Activated gamma-delta T cell treated with anti-CD3 and anti-CD28 coated beads, Interleukin-2, amount 50 U/mL, for 16 hours (primary cell): ENCODE measurements around the gene WDR31.
"Not testable (repeated sequence)": the region's sequence is repeated elsewhere in the genome, so short reads cannot be mapped to it uniquely, and the experiment has no call there.

Experiments
- DNase-seq: peaks from one replicate; pipeline ENCODE4 v3.0.0-alpha.2; 2020; ENCODE audit warnings: low read depth

The WDR31 gene

GRCh38 chr9:113340011-113340699 lies at the start of gene WDR31:
TSS of gene WDR31 (minus strand) at chr9:113340275. CDS start at chr9:113332022, 8,253 bp downstream.
- peak; percentile 71 for DNase-seq

GRCh38 chr9:113389451-113389850 lies 49.4 kb upstream of the WDR31 start:
- no peak for DNase-seq

DNA sequence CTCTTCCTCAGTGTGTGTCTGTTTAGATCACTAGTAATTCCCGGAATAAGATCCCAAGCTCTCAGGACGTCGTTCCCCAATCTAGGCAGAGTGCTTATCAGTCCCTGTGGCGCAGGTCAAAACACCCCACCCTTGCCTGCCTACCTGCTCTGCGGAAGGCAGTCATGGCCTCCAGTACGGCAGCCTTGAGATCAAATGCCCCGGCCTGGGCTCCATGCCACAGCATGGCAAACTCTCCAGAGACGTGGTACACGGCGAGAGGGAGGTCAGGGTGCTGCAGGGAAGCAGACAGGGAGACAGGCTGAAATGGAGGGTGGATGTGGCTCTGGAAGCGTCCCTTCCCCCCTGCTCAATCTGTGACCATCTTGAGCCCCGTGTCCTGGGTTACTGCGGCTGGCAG lies 48.8 kb upstream of the WDR31 start:
- no peak for DNase-seq

DNA sequence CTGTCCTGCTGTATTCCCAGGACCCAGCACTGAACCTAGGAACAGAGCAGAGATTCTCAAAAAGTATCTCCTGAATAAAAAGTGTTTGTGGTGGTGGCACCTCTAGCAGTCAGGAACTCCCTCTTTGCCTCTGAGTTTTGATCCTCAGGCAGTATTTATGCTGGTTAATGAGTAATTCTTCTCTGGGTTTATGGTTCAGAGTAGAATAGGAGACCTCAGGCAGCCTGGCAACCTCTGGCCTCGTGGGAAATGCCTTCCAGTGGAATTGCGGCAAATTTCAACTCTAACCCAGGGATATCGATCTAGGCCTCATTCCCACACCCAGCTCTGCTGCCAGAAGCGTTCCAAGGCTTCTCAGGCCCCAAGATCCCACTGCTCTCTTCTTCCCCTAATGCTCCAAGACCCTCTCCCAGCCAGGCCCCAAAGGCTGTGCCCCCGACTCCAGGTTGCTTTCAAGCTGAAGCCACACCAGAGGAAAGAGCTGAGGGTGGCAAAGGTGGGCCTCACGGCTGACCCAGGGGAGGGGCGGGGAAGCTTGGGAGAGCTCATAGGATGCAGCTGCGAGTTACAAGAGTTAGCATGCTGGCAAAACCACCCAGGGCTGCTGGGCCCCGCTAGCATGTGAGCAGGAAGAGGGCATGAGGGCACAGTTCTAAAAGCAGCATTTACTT lies 47.6 kb upstream of the WDR31 start:
- no peak for DNase-seq

GRCh38 chr9:113386571-113387393 lies 46.7 kb upstream of the WDR31 start:
- no peak for DNase-seq

GRCh38 chr9:113381909-113382411 lies 41.9 kb upstream of the WDR31 start:
- no peak for DNase-seq

GRCh38 chr9:113381441-113381840 lies 41.4 kb upstream of the WDR31 start:
- not testable (repeated sequence) for DNase-seq

GRCh38 chr9:113380869-113381378 lies 40.8 kb upstream of the WDR31 start:
- no peak for DNase-seq

DNA sequence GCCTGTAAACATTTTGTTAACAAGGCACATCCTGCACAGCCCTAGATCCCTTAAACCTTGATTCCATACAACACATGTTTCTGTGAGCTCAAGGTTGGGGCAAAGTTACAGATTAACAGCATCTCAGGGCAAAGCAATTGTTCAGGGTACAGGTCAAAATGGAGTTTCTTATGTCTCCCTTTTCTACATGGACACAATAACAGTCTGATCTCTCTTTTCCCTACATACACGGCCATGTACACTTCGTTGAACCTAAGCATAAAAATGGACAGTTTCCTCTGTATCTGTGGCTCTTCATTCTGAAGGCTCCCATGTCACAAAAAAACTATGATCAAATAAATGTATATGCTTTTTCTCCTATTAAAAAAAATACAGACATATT lies 39.7 kb upstream of the WDR31 start:
- DNase-seq, result not testable (repeated sequence)

DNA sequence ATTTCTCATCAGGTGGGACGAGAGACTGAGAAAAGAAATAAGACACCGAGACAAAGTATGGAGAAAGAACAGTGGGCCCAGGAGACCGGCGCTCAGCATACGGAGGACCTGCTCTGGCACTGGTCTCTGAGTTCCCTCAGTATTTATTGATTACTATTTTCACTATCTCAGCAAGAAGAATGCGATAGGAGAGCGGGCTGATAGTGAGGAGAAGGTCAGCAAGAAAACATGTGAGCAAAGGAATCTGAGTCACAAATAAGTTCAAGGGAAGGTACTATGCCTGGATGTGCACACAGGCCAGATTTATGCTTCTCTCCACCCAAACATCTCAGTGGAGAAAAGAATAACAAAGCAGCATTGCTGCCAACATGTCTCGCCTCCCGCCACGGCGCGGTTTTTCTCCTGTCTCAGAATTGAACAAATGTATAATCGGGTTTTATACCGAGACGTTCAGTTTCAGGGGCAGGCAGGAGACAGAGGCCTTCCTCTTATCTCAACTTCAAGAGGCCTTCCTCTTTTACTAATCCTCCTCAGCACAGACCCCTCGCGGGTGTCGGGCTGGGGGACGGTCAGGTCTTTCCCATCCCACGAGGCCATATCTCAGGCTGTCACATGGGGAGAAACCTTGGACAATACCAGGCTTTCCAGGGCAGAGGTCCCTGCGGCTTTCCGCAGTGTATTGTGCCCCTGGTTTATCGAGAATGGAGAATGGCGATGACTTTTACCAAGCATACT lies 39.2 kb upstream of the WDR31 start:
- not testable (repeated sequence) for DNase-seq

DNA sequence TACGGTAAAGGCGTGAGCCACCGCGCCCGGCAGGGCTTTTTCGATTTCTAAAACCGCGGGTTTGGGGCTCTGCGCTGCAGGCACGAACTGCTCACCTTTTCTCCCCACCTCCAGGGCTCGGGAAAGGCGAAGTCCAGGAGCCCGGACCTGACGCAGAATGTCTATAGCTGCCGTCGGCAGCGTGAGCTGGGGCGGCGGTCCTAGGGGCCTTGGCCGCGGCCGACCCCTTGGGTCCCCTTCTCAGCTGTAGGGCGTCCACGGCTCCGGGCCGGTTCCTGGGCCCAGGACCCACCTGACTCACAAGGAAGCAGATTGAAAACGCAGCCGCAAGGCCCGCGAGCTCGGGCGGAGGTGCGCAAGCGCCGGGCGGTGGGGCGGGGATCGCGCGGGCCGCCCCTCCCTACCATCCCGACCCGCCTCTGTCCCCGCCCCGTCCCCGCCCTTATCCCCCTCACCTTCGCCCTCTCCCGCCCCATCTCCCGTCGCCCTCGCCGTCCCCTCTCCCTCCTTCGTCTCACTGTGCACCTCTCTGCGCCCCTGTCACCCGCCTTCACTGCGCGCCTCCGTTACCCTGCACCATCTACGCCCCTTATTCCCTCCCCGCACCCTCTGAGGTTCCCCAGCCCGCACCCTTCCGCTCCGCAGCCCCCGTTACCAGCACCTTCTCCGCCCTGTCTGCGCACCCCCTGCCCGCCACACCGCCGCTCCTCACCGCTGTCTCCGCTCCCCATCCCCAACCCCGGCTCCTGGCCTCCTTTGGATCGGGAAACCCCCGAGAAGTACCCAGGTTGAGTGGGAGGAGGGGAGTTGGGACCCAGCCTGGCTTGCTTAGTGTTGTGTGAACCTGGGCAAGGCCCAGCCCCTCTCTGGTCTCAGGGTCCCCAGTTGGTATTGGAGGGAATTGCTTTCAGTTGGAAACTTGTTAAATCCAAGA lies 36.8 kb upstream of the WDR31 start, which contains the start of gene HDHD3:
TSS of gene HDHD3 (minus strand) at position 353 of the 934 bp plus-strand sequence. CDS start 2,632 bp downstream, outside the sequence.
- DNase-seq, result peak; percentile 70

GRCh38 chr9:113375057-113376023 lies 35.3 kb upstream of the WDR31 start:
- DNase-seq, result no peak

GRCh38 chr9:113373676-113374392 lies 33.8 kb upstream of the WDR31 start:
- DNase-seq, result no peak

GRCh38 chr9:113373256-113373655 lies 33.2 kb upstream of the WDR31 start:
- no peak for DNase-seq

DNA sequence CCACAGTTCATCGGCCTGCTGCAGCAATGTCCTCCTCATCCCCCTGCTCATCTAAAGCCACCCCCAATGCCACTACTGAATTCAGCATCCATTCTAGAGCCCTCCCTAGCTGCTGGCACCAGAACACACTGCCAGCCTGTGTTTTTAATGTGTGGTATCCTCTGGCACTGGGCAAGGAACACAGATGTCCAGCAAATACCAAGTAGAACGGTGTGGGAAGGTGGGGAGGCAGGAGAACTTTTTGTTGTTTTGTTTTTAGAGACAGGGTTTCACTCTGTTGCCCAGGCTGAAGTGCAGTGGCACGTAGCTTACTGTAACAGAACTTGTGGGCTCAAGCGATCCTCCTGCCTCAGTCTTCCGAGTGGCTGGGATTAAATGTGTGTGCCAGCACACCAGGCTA lies 32.0 kb upstream of the WDR31 start:
- no peak for DNase-seq

DNA sequence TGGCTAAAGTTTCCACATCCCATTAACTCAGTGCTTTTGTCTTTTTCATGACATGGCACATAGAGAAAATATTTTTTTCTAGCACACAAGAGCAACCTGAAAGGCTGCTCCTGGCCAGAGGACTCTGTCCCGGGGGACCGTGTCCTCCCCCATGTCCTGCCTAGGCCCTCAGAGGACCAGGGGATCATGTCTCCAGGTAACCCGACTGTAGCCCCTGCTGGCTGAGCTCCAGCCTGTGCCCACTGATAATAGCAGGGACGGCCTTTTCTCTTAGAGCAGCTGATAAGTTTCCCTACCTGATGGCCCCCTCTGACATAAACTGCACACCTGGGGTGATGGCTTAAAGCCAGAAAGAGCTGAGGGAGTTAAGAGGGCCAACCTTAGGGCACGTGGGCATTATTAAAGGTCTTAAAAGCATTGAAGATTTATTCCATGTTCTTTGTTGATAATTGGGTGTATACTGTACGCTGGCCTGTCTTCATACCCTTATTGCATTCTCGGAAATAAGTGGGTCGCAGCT lies 30.8 kb upstream of the WDR31 start:
- DNase-seq, result no peak

DNA sequence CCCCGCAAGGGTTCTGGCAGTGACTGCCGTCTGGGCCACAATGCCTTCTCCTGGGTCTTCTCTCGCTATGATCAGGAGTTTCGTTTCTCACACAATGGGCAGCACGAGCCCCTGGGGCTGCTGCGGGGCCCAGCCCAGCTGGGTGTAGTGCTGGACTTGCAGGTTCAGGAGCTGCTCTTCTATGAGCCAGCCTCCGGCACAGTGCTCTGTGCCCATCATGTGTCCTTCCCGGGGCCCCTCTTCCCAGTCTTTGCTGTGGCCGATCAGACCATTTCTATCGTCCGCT lies 29.7 kb upstream of the WDR31 start:
- no peak for DNase-seq

- no peak for DNase-seq
These were observed 29.1 kb upstream of the WDR31 start for GRCh38 chr9:113368982-113369854.
